Heart right ventricle (tissue), 16 donors: ENCODE data around the gene FKBP15. TPM values are rescaled to one million over a fixed set of nuclear protein-coding genes. Genes with fewer than 3 reads are reported as not detected.
"Not testable (repeated sequence)": the region's sequence is repeated elsewhere in the genome, so short reads cannot be mapped to it uniquely, and the experiment has no call there.

ENCODE experiments used
- ATAC-seq, 8 donors: fragments of 200-7000 bp; cut with Tn5 transposase; one replicate each; pipeline ENCODE4 v1.9.1; 2020; ENCODE audit warnings: mild to moderate bottlenecking in 8 of 8, moderate library complexity in 8 of 8, moderate number of reproducible peaks in 1 of 8
- DNase-seq, 2 donors: peaks; one replicate each; pipeline ENCODE4 v3.0.0-alpha.2; 2020
- H3K27ac ChIP-seq, 10 donors: fragments of 200-600 bp; sonication (generic) in 2 of 10; one replicate each; pipeline versions ENCODE4 v1.5.0 to v1.8.0; 2020 to 2022; ENCODE audit warnings: mild to moderate bottlenecking in 3 of 10
- H3K27me3 ChIP-seq, 7 donors: fragments of 200-600 bp; one replicate each; pipeline ENCODE4 v1.8.0; 2021 to 2022; ENCODE audit warnings: mild to moderate bottlenecking in 2 of 7
- H3K36me3 ChIP-seq, 9 donors: fragments of 200-600 bp; sonication (generic) in 1 of 9; one replicate each; pipeline versions ENCODE4 v1.5.0 to v1.8.0; 2020 to 2022; ENCODE audit warnings: mild to moderate bottlenecking in 2 of 9
- H3K4me1 ChIP-seq, 9 donors: fragments of 200-600 bp; sonication (generic) in 1 of 9; one replicate each; pipeline versions ENCODE4 v1.5.0 to v1.8.0; 2020 to 2022; ENCODE audit warnings: mild to moderate bottlenecking in 4 of 9
- H3K4me3 ChIP-seq, 10 donors: fragments of 200-600 bp; sonication (generic) in 2 of 10; one replicate each; pipeline versions ENCODE4 v1.5.0 to v1.8.0; 2020 to 2022; ENCODE audit warnings: mild to moderate bottlenecking in 7 of 10, moderate library complexity in 2 of 10
- H3K9me3 ChIP-seq, 11 donors: fragments of 200-600 bp in 10 of 11; sonication (generic) in 2 of 11; one replicate each; pipeline versions ENCODE4 v1.5.0 to v1.8.0; 2013 to 2022; ENCODE audit warnings: mild to moderate bottlenecking in 2 of 11, control low read depth in 1 of 11, moderate library complexity in 1 of 11
- CTCF ChIP-seq, 9 donors: fragments of 200-600 bp; sonication (generic) in 2 of 9; IDR thresholded peaks; one replicate each; pipeline versions ENCODE4 v1.5.0 to v1.8.0; 2021 to 2022; ENCODE audit warnings: antibody characterized with exemption in 9 of 9, mild to moderate bottlenecking in 5 of 9, moderate library complexity in 1 of 9
- WGBS, 2 donors: extraction: QIAGEN DNeasy Blood & Tissue Kit; methylation state at CpG; one replicate each; pipeline ENCODE4 v1.1.7; 2013; ENCODE audit warnings: inconsistent platforms in 1 of 2; 5-methylcytosine and 5-hydroxymethylcytosine counted together
- intact Hi-C, 10 donors: fragments of 100-400 bp; cut with DNase I; formaldehyde crosslinking; loops; one replicate each; pipeline versions ENCODE4 v1.11.1 to v1.14.2; 2022
- polyA plus RNA-seq, 2 donors: library from polyadenylated mRNA; stranded (reverse); fragments of 200-250 nt; gene quantifications; one replicate each; pipeline ENCODE4 v1.2.3, GENCODE V29; 2013
- total RNA-seq, 10 donors: library from RNA; stranded (reverse); fragmentation: NEBNext Ultra II Directional in 3 of 10; extraction: Animal tissue kit (Norgen Biotek cat#: 25700) in 3 of 10; gene quantifications; one replicate each; pipeline versions ENCODE4 v1.2.1 to v1.2.4, GENCODE V29; 2021 to 2023
- donor health status: Arrhythmogenic right ventricular cardiomyopathy.
- donor health status: ischemic (EF 13 %, LVEDD 7.1; RV severe dilation, severe dysfunction).
- donor health status: healthy with polysubstance abuse.
- donor health status: DM: no; HTN: yes; CAD: no.
- donor health status: DM: no; HTN: no; CAD: no.
- donor health status: ischemic (EF 25% LVEDD 6.9; RV normal size, moderate dysfunction).
- donor health status: ischemic (EF 25% LVEDD 5.7; RV mildly dilated, moderate dysfunction).
- donor health status: healthy.
- donor health status: DM: yes; HTN: yes; CAD: no.
- donor health status: Ischemic cardiomyopathy.
- donor health status: ischemic (EF 35%, LVEDD 5.7; RV mildly dilated, moderate dysfunction).
- donor health status: nonischemic (EF 11% LVEDD 7.7; RV severe dilation, severe dysfunction).
- donor health status: DM: yes; HTN: yes; CAD: no.
- donor health status: PGD.
- donor health status: ischemic (EF 29% LVEDD 5.4; RV normal size, mild dysfunction).
- donor health status: nonischemic (EF 23%, LVEDD 6.1; RV moderate dilation, normal function).

FKBP15 gene
- total and polyA plus RNA-seq, 12 donors: 10.7 to 27.9 (median 19.8) TPM

DNA sequence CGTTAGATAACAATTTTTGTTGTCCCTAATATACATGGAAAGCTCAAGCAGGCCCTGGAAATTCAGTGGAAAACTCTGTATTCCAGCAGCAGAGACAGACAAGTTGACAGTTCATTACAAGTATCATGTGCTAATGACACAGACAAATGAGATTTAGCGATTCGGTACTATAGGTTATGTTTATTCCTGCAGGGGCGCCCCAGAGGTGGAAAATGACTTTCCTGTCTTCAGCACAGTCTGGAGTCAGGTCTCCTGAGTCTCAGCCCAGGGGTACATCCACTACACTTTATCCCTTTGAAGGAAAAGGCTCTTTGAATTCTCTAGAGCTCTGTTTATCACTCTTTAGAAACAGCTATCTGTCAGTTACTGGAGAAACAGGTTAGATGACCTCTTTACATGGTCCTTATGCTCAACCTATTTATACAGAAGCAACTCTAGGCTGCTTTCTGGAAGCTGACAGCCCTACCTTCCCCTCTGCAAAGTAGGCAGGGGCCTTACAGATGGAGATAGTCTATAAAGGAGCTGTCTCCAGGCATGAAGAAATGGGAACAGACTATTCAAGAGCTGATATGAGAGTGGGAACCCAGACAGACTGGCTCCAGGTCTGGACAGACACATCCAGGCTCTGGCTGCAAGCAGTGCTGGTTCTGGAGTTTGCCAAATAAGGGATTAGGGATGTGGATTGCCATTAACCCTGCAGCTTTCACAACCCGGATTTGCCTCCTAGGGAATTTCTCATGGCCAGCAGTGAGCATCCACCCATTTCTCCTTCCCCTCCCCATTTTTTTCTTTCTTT is 77.4 kb downstream of the FKBP15 start:
- ATAC-seq: peak in 3 of 8 donors; percentile 30 to 47 (median 33)
- intact Hi-C loops: no loop called here
- no peaks in the 10 kb centered on the region for H3K4me1 ChIP-seq

GRCh38 chr9:113140896-113141295 is 80.2 kb downstream of the FKBP15 start:
- H3K4me1 ChIP-seq, ATAC-seq, DNase-seq, intact Hi-C loops, H3K27ac ChIP-seq, H3K4me3 ChIP-seq, H3K36me3 ChIP-seq: not testable (repeated sequence)
- peaks cover 0 to 10% (median 0%) of the 10 kb centered on the region in 7 donors for H3K27me3 ChIP-seq
- H3K9me3 ChIP-seq: peaks cover 0 to 20% (median 0%) of the 10 kb centered on the region in 11 donors
- WGBS, 2 donors: 90 to 94% methylated on average over 9 of the region's 9 CpGs

More for the DNA sequence above, 77.4 kb downstream of the FKBP15 start:
- Histone ChIP-seq H3K36me3 (no peaks in the 10 kb centered on the region), H3K27me3 (peaks cover 0 to 15% (median 0%) of the 10 kb centered on the region in 7 donors), H3K4me3 (no peak overlapping the region), H3K27ac (no peak overlapping the region), H3K9me3 (peaks cover 0 to 20% (median 0%) of the 10 kb centered on the region in 11 donors)
- TF ChIP-seq CTCF (IDR thresholded peaks at IDR 0.05): no peak
- no peak for DNase-seq
- 79 to 80% methylated on average over 5 of the region's 5 CpGs for WGBS, 2 donors

DNA sequence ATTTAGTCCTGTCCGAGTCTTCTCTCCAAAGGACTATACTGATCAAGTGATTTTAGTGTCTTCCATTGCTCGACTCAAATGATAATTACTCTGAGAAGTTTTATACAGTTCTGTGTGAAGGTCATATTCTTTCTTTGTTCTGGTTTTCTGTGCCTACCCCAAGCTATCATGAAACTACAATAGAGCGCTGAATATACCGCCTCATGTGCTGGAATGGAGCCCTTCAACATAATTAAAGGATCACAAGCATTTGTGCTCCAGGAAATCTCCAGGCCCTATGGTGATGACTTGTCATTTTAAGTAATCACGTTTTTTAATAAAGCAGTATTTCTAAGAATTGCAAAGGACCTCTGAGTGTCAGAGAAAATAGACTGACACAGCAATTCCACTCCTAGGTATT is 81.1 kb downstream of the FKBP15 start:
- Histone ChIP-seq H3K36me3 (no peaks in the 10 kb centered on the region), H3K4me3 (no peak overlapping the region), H3K4me1 (no peaks in the 10 kb centered on the region), H3K27ac (no peak overlapping the region), H3K9me3 (peaks cover 0 to 20% (median 0%) of the 10 kb centered on the region in 11 donors), H3K27me3 (peaks cover 0 to 10% (median 0%) of the 10 kb centered on the region in 7 donors)
- no peak for TF ChIP-seq CTCF (IDR thresholded peaks at IDR 0.05)
- WGBS, 2 donors: 66 to 80% methylated on average over 5 of the region's 5 CpGs
- intact Hi-C loops: no loop called here
- DNase-seq (no peak), ATAC-seq (no peak)

GRCh38 chr9:113139225-113139829 is 81.8 kb downstream of the FKBP15 start:
- TF ChIP-seq CTCF (IDR thresholded peaks at IDR 0.05): no peak

More at GRCh38 chr9:113139225-113139829, 81.8 kb downstream of the FKBP15 start:
- no peak overlapping the region for H3K4me3 ChIP-seq
- no peak overlapping the region for H3K27ac ChIP-seq
- intact Hi-C loops: no loop called here
- peaks cover 0 to 10% (median 0%) of the 10 kb centered on the region in 7 donors for H3K27me3 ChIP-seq
- ATAC-seq: no peak
- 63 to 68% methylated on average over 4 of the region's 4 CpGs for WGBS, 2 donors
- peaks cover 0 to 20% (median 0%) of the 10 kb centered on the region in 11 donors for H3K9me3 ChIP-seq
- no peak for DNase-seq
- no peaks in the 10 kb centered on the region for H3K36me3 ChIP-seq
- no peaks in the 10 kb centered on the region for H3K4me1 ChIP-seq
